Upper lobe of left lung (tissue), 6 donors: ENCODE measurements around the gene DENND1A. TPM values are rescaled to one million over a fixed set of nuclear protein-coding genes. Genes with fewer than 3 reads are reported as not detected.

ENCODE experiments used
- ATAC-seq, 2 donors: fragments of 200-7000 bp; cut with Tn5 transposase; one replicate each; pipeline ENCODE4 v1.9.1; 2022; ENCODE audit warnings: mild to moderate bottlenecking in 2 of 2, moderate library complexity in 2 of 2; ENCODE audit not compliant: low FRiP score in 2 of 2
- DNase-seq, 2 donors: peaks; one replicate each; pipeline ENCODE4 v3.0.0-alpha.2; 2019 to 2020
- H3K27ac ChIP-seq, 4 donors: fragments of 200-600 bp; sonication (generic); one replicate each; pipeline ENCODE4 v1.5.1; 2016 to 2019
- H3K27me3 ChIP-seq, 4 donors: fragments of 200-600 bp; sonication (generic); one replicate each; pipeline ENCODE4 v1.5.1; 2017 to 2019
- H3K36me3 ChIP-seq, 4 donors: fragments of 200-600 bp; sonication (generic); one replicate each; pipeline ENCODE4 v1.5.1; 2016 to 2019
- H3K4me1 ChIP-seq, 4 donors: fragments of 200-600 bp; sonication (generic); one replicate each; pipeline ENCODE4 v1.5.1; 2018 to 2019
- H3K4me3 ChIP-seq, 4 donors: fragments of 200-600 bp; sonication (generic); one replicate each; pipeline ENCODE4 v1.5.1; 2017 to 2019; ENCODE audit warnings: mild to moderate bottlenecking in 2 of 4, moderate library complexity in 1 of 4
- H3K9me3 ChIP-seq, 4 donors: fragments of 200-600 bp; sonication (generic); one replicate each; pipeline ENCODE4 v1.5.1; 2018 to 2019
- CTCF ChIP-seq, 6 experiments: fragments of 450-650 bp in 4 of 6; fragments of 200-600 bp in 2 of 6; sonication (generic) in 2 of 6; IDR thresholded peaks; one replicate each; pipeline ENCODE4 v1.5.1; 2016 to 2019; ENCODE audit warnings: antibody characterized with exemption in 6 of 6
- EP300 ChIP-seq, 4 donors: sonication (generic); formaldehyde crosslinking; IDR thresholded peaks; one replicate each; pipeline ENCODE4 v1.5.1; 2017; ENCODE audit warnings: antibody characterized with exemption in 4 of 4, control low read depth in 2 of 4
- POLR2A ChIP-seq, 4 donors: fragments of 450-650 bp; IDR thresholded peaks; one replicate each; pipeline ENCODE4 v1.5.1; 2016 to 2017; ENCODE audit warnings: antibody characterized with exemption in 4 of 4, mild to moderate bottlenecking in 2 of 4
- POLR2AphosphoS5 ChIP-seq, 2 donors: sonication (generic); formaldehyde crosslinking; IDR thresholded peaks; one replicate each; pipeline ENCODE4 v1.5.1; 2017; ENCODE audit warnings: antibody characterized with exemption in 2 of 2
- WGBS, 2 donors: methylation state at CpG; one replicate each; pipeline ENCODE4 v1.1.5; 2017 to 2018; 5-methylcytosine and 5-hydroxymethylcytosine counted together
- total RNA-seq, 6 donors: library from RNA; depleted of rRNA in 4 of 6; stranded (reverse); fragments of >200 nt in 4 of 6; gene quantifications; one replicate each; pipeline versions ENCODE4 v1.1.0 to v1.2.1, GENCODE V29; 2016 to 2021
- donor health status: DM: no; HTN: no; CAD: no; lungs with moderate emphysema.
- donor health status: DM: no; HTN: yes; CAD: no; lungs with severe emphysema.

DENND1A gene
- total RNA-seq, 6 donors from 2014 or later, result 9.8 to 46.1 (median 16.0) TPM

GRCh38 chr9:123789554-123790292 is 140.2 kb downstream of the DENND1A start:
- DNase-seq (no peak), ATAC-seq (no peak)
- H3K9me3 ChIP-seq, result no peaks in the 10 kb centered on the region
- WGBS, 2 donors, result 89 to 92% methylated on average over 5 of the region's 5 CpGs
- H3K27me3 ChIP-seq, result no peaks in the 10 kb centered on the region
- H3K4me3 ChIP-seq, result no peak overlapping the region
- H3K4me1 ChIP-seq, result no peaks in the 10 kb centered on the region
- no peak overlapping the region for H3K27ac ChIP-seq
- TF ChIP-seq EP300 (IDR thresholded peaks at IDR 0.05) (no peak), POLR2AphosphoS5 (IDR thresholded peaks at IDR 0.05) (no peak), POLR2A (IDR thresholded peaks at IDR 0.05) (no peak), CTCF (IDR thresholded peaks at IDR 0.05) (no peak)
- H3K36me3 ChIP-seq, result no peaks in the 10 kb centered on the region

DNA sequence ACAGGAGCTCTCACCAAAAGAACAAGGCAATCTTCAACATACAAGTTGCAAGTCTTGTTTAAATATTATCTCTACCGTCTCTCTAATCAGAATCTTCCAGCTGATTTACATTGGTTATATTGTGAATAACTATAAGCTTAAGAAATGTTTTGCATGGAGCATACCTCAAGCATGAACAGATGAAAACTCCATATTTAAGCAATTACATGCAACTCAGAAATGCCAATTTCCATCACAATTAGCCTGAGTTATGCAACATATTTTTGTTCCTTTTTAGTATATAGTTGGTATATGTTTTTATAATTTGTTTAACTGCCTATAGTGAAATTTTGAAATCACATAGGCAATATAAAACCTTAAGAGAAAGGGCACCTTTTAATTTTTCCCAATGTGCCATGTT is 142.5 kb downstream of the DENND1A start:
- TF ChIP-seq CTCF (IDR thresholded peaks at IDR 0.05), result no peak
- no peak for TF ChIP-seq POLR2A (IDR thresholded peaks at IDR 0.05)
- no peak for TF ChIP-seq EP300 (IDR thresholded peaks at IDR 0.05)
- no peak for TF ChIP-seq POLR2AphosphoS5 (IDR thresholded peaks at IDR 0.05)
- Histone ChIP-seq H3K4me3 (no peak overlapping the region), H3K36me3 (no peaks in the 10 kb centered on the region), H3K27ac (no peak overlapping the region), H3K9me3 (no peaks in the 10 kb centered on the region), H3K27me3 (no peaks in the 10 kb centered on the region), H3K4me1 (no peaks in the 10 kb centered on the region)
- no peak for DNase-seq
- 86 to 92% methylated on average over 1 of the region's 1 CpG for WGBS, 2 donors
- ATAC-seq, result no peak

DNA sequence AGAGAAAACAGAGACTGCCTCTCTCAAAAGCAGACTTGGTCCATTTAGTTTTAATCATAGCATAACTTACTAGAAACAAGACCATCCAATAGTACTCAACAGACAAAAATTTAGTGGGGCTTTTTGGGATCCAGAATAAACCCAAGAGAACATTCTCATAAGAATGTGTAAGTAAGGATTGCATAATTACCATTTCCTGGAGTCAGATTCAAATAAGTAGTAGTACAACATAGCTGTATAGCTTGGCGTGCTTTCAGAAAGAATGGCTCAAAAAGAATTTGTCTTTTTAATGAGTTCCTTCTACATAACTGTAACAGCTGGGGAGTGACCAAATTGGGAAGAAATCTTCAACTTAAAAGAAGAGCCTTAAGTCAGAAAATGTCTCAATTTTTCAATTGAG is 145.4 kb downstream of the DENND1A start:
- Histone ChIP-seq H3K9me3 (no peaks in the 10 kb centered on the region), H3K4me3 (no peak overlapping the region), H3K36me3 (no peaks in the 10 kb centered on the region), H3K27me3 (no peaks in the 10 kb centered on the region), H3K4me1 (no peaks in the 10 kb centered on the region), H3K27ac (no peak overlapping the region)
- DNase-seq, result no peak
- 81 to 90% methylated on average over 1 of the region's 1 CpG for WGBS, 2 donors
- TF ChIP-seq CTCF (IDR thresholded peaks at IDR 0.05) (no peak), EP300 (IDR thresholded peaks at IDR 0.05) (no peak), POLR2A (IDR thresholded peaks at IDR 0.05) (no peak), POLR2AphosphoS5 (IDR thresholded peaks at IDR 0.05) (no peak)
- no peak for ATAC-seq

DNA sequence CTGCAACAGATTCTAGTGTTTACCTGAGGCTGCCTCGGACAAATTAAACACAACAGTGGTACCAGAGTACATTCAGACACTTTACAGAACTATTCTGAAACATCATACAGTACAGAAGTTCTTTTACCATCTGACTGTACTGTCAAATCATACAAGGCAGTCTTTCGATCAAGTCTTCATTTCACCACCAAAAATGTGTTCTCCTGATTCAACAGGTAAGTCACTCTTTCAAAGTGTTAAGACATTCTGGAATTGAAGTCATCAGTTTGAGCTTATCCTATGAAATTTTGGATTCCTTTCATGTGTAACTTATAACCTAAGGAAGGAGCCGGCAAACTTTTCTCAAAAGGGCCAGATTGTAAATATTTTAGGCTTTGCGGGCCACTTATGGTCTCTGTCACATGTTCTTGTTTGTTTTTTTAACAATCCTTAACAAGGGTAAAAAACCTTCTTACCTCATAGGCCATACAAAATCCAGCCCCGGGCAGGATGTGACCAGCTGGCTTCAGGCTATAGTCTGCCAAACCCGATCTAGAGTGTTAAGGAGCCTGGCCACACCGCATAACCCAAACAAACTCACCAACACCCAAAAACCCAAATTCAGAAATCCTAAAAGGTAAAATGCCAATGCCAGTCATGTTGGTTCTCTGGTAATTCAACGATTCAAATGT is 151.6 kb downstream of the DENND1A start:
- Histone ChIP-seq H3K36me3 (no peaks in the 10 kb centered on the region), H3K9me3 (no peaks in the 10 kb centered on the region), H3K27me3 (no peaks in the 10 kb centered on the region), H3K4me1 (peaks cover 0 to 3% (median 0%) of the 10 kb centered on the region in 4 donors), H3K27ac (no peak overlapping the region), H3K4me3 (no peak overlapping the region)
- DNase-seq (no peak), ATAC-seq (no peak)
- TF ChIP-seq POLR2A (IDR thresholded peaks at IDR 0.05) (no peak), EP300 (IDR thresholded peaks at IDR 0.05) (no peak), POLR2AphosphoS5 (IDR thresholded peaks at IDR 0.05) (no peak), CTCF (IDR thresholded peaks at IDR 0.05) (no peak)
- 79% methylated on average over 8 of the region's 8 CpGs for WGBS, 2 donors
